WTC11 (cell line): ENCODE results near the gene NDOR1. TPM values are rescaled to one million over a fixed set of nuclear protein-coding genes. Genes with fewer than 3 reads are reported as not detected.

Experiments
- ATAC-seq: fragments of 200-7000 bp; cut with Tn5 transposase; 2 replicates; pipeline ENCODE4 v1.10.0; 2021; ENCODE audit warnings: mild to moderate bottlenecking, moderate library complexity
- CTCF ChIA-PET: fragments of 300-600 bp; sonication (Branson Sonifier 250); formaldehyde crosslinking; loops from one replicate; lab custom pipeline; 2021; ENCODE audit warnings: antibody characterized with exemption; lab: Charles Lee
- POLR2A ChIA-PET: fragments of 350-600 bp; sonication (Branson Sonifier 250); formaldehyde crosslinking; loops from one replicate; lab custom pipeline; 2021; ENCODE audit warnings: antibody characterized with exemption; lab: Charles Lee
- DNase-seq: peaks from one replicate; pipeline ENCODE4 v3.0.0; 2021; ENCODE audit warnings: low spot score
- H3K27ac Mint-ChIP-seq: 2 replicates; pipeline ENCODE4 v1.8.0; 2021; ENCODE audit warnings: mixed read lengths
- H3K27me3 Mint-ChIP-seq: 2 replicates; pipeline ENCODE4 v1.8.0; 2021; ENCODE audit warnings: low read depth, mild to moderate bottlenecking, moderate library complexity, mixed read lengths
- H3K36me3 Mint-ChIP-seq: 2 replicates; pipeline ENCODE4 v1.8.0; 2021; ENCODE audit warnings: mixed read lengths
- H3K4me1 Mint-ChIP-seq: 2 replicates; pipeline ENCODE4 v1.8.0; 2022; ENCODE audit warnings: mixed read lengths
- H3K4me3 Mint-ChIP-seq: 2 replicates; pipeline ENCODE4 v1.8.0; 2021; ENCODE audit warnings: mild to moderate bottlenecking, moderate library complexity, mixed read lengths
- H3K9me3 Mint-ChIP-seq: 2 replicates; pipeline ENCODE4 v1.8.0; 2021; ENCODE audit warnings: mixed read lengths
- ATF2 ChIP-seq: sonication (generic); formaldehyde crosslinking; IDR thresholded peaks from 2 replicates; pipeline ENCODE4 v1.8.1; 2022; ENCODE audit warnings: low read depth, missing genetic modification reagents, borderline replicate concordance
- CBFB ChIP-seq: sonication (generic); formaldehyde crosslinking; IDR thresholded peaks from 2 replicates; pipeline ENCODE4 v1.8.1; 2022; ENCODE audit warnings: mild to moderate bottlenecking, low read depth, missing genetic modification reagents
- ERG ChIP-seq: fragments of 250-450 bp; sonication (Bioruptor Pico); IDR thresholded peaks from 2 replicates; pipeline ENCODE4 v1.8.0; 2021; ENCODE audit warnings: mild to moderate bottlenecking
- GRHL2 ChIP-seq: fragments of 250-450 bp; sonication (Bioruptor Pico); IDR thresholded peaks from 2 replicates; pipeline ENCODE4 v1.8.0; 2022; ENCODE audit warnings: mild to moderate bottlenecking, moderate library complexity; ENCODE audit not compliant: insufficient replicate concordance, severe bottlenecking
- HMGXB4 ChIP-seq: sonication (generic); formaldehyde crosslinking; IDR thresholded peaks from 2 replicates; pipeline ENCODE4 v1.8.1; 2023; ENCODE audit warnings: mild to moderate bottlenecking, moderate library complexity, missing genetic modification reagents
- MLX ChIP-seq: sonication (generic); formaldehyde crosslinking; IDR thresholded peaks from 2 replicates; pipeline ENCODE4 v1.8.1; 2023; ENCODE audit warnings: mild to moderate bottlenecking, missing genetic modification reagents, moderate library complexity
- NR3C1 ChIP-seq: sonication (generic); formaldehyde crosslinking; conservative IDR thresholded peaks from 2 replicates; pipeline ENCODE4 v1.8.1; 2023; ENCODE audit warnings: low read depth, mild to moderate bottlenecking, missing genetic modification reagents
- PRDM15 ChIP-seq: sonication (generic); formaldehyde crosslinking; IDR thresholded peaks from 2 replicates; pipeline ENCODE4 v1.8.0; 2022; ENCODE audit warnings: missing genetic modification reagents
- STAT6 ChIP-seq: sonication (generic); formaldehyde crosslinking; conservative IDR thresholded peaks from 2 replicates; pipeline ENCODE4 v1.8.1; 2023; ENCODE audit warnings: mild to moderate bottlenecking, low read depth, missing genetic modification reagents, moderate library complexity
- TCF7 ChIP-seq: sonication (generic); formaldehyde crosslinking; IDR thresholded peaks from 2 replicates; pipeline ENCODE4 v1.8.0; 2022; ENCODE audit warnings: mild to moderate bottlenecking, low read depth, missing genetic modification reagents, moderate library complexity
- USF2 ChIP-seq: sonication (generic); formaldehyde crosslinking; IDR thresholded peaks from 2 replicates; pipeline ENCODE4 v1.8.1; 2023; ENCODE audit warnings: mild to moderate bottlenecking, missing genetic modification reagents, moderate library complexity
- ZBTB43 ChIP-seq: sonication (generic); formaldehyde crosslinking; IDR thresholded peaks from 2 replicates; pipeline ENCODE4 v1.8.1; 2023; ENCODE audit warnings: mild to moderate bottlenecking, missing genetic modification reagents
- ZNF281 ChIP-seq: sonication (generic); formaldehyde crosslinking; IDR thresholded peaks from 2 replicates; pipeline ENCODE4 v1.8.0; 2023; ENCODE audit warnings: mild to moderate bottlenecking, missing genetic modification reagents
- ZNF425 ChIP-seq: fragments of 250-450 bp; sonication (Bioruptor Pico); conservative IDR thresholded peaks from 2 replicates; pipeline ENCODE4 v1.9.0; 2021; ENCODE audit warnings: mild to moderate bottlenecking
- ZNF671 ChIP-seq: fragments of 250-450 bp; sonication (Bioruptor Pico); IDR thresholded peaks from 2 replicates; pipeline ENCODE4 v1.8.0; 2021; ENCODE audit warnings: mild to moderate bottlenecking
- total RNA-seq: library from RNA; stranded (reverse); gene quantifications from 3 replicates; pipeline ENCODE4 v1.2.3, GENCODE V29; 2021

NDOR1 gene
- total RNA-seq, 1 experiment from 2014 or later: 49.0 TPM

GRCh38 chr9:137180491-137180890 lies 25.0 kb upstream of the NDOR1 start (continued):
- no peak for TF ChIP-seq ZNF281 (CRISPR knock-in tag)
- TF ChIP-seq GRHL2 (CRISPR knock-in tag): no peak
- no peak for TF ChIP-seq ERG (CRISPR knock-in tag)
- no peak for TF ChIP-seq CBFB (CRISPR knock-in tag)
- no peak for TF ChIP-seq TCF7 (CRISPR knock-in tag)

- Mint-ChIP-seq H3K9me3 (no peaks in the 10 kb centered on the region), H3K4me3 (no peak overlapping the region), H3K36me3 (peaks cover 9% of the 10 kb centered on the region), H3K27me3 (no peaks in the 10 kb centered on the region; the same call in 1 of the 2 replicates), H3K27ac (no peak overlapping the region), H3K4me1 (0 out of 2 replicates have a peak, but pooled peaks cover under 1% of the 10 kb centered on the region)
- ChIA-PET CTCF (no interaction called here), POLR2A (no interaction called here)
- no peak for ATAC-seq
- no peak for DNase-seq
- TF ChIP-seq STAT6 (no peak), HMGXB4 (CRISPR knock-in tag) (no peak), ZNF671 (CRISPR knock-in tag) (no peak), ATF2 (no peak), ZNF425 (CRISPR knock-in tag) (no peak), USF2 (CRISPR knock-in tag) (no peak), ZBTB43 (CRISPR knock-in tag) (no peak), NR3C1 (CRISPR knock-in tag) (no peak), MLX (CRISPR knock-in tag) (no peak), PRDM15 (CRISPR knock-in tag) (no peak)
Observed at GRCh38 chr9:137181680-137182079, 23.8 kb upstream of the NDOR1 start.
